Thymus (tissue), 11 donors: ENCODE results near the gene PRELID3B. TPM values are rescaled to one million over a fixed set of nuclear protein-coding genes. Genes with fewer than 3 reads are reported as not detected.
A peak's percentile ranks its signal among the peaks of the same experiment; 100 is the strongest.
"Not testable (repeated sequence)": the region's sequence is repeated elsewhere in the genome, so short reads cannot be mapped to it uniquely, and the experiment has no call there.

Source experiments
- DNase-seq, 9 donors: peaks; one replicate each; pipeline ENCODE4 v3.0.0-alpha.2; 2013; ENCODE audit warnings: low spot score in 9 of 9, low read depth in 6 of 9, missing footprints in 1 of 9
- H3K27ac ChIP-seq, 2 donors: one replicate each; pipeline ENCODE4 v1.5.1; 2013; ENCODE audit warnings: control low read depth in 1 of 2, low read depth in 1 of 2, low read length in 1 of 2, mild to moderate bottlenecking in 1 of 2, moderate library complexity in 1 of 2
- H3K27me3 ChIP-seq, 2 donors: one replicate each; pipeline ENCODE4 v1.5.1; 2013; ENCODE audit warnings: low read length in 1 of 2; ENCODE audit not compliant: control insufficient read depth in 2 of 2, insufficient read depth in 1 of 2
- H3K36me3 ChIP-seq, 2 donors: one replicate each; pipeline ENCODE4 v1.5.1; 2013; ENCODE audit warnings: low read length in 1 of 2, mild to moderate bottlenecking in 1 of 2, moderate library complexity in 1 of 2; ENCODE audit not compliant: control insufficient read depth in 2 of 2, insufficient read depth in 2 of 2
- H3K4me1 ChIP-seq, 2 donors: one replicate each; pipeline ENCODE4 v1.5.1; 2013; ENCODE audit warnings: low read length in 2 of 2; ENCODE audit not compliant: control insufficient read depth in 2 of 2, insufficient read depth in 2 of 2
- H3K4me3 ChIP-seq, 2 donors: one replicate each; pipeline ENCODE4 v1.5.1; 2013; ENCODE audit warnings: low read length in 2 of 2, control low read depth in 1 of 2, mild to moderate bottlenecking in 1 of 2
- H3K9me3 ChIP-seq, 2 donors: one replicate each; pipeline ENCODE4 v1.5.1; 2013; ENCODE audit warnings: low read length in 1 of 2, mild to moderate bottlenecking in 1 of 2; ENCODE audit not compliant: control insufficient read depth in 2 of 2, insufficient read depth in 1 of 2
- WGBS: extraction: QIAGEN DNeasy Blood & Tissue Kit; methylation state at CpG from one replicate; pipeline ENCODE4 v1.1.7; 2013; 5-methylcytosine and 5-hydroxymethylcytosine counted together
- polyA plus RNA-seq: library from polyadenylated mRNA; stranded (reverse); fragments of 200-250 nt; gene quantifications from one replicate; pipeline ENCODE4 v1.2.3, GENCODE V29; 2013
- total RNA-seq: library from RNA; stranded (reverse); fragments of 120-200 nt; gene quantifications from one replicate; pipeline ENCODE4 v1.2.4, GENCODE V29; 2013
- donor health status: healthy.

Gene PRELID3B
- total and polyA plus RNA-seq, 2 donors, result 33.4 to 61.9 TPM

DNA sequence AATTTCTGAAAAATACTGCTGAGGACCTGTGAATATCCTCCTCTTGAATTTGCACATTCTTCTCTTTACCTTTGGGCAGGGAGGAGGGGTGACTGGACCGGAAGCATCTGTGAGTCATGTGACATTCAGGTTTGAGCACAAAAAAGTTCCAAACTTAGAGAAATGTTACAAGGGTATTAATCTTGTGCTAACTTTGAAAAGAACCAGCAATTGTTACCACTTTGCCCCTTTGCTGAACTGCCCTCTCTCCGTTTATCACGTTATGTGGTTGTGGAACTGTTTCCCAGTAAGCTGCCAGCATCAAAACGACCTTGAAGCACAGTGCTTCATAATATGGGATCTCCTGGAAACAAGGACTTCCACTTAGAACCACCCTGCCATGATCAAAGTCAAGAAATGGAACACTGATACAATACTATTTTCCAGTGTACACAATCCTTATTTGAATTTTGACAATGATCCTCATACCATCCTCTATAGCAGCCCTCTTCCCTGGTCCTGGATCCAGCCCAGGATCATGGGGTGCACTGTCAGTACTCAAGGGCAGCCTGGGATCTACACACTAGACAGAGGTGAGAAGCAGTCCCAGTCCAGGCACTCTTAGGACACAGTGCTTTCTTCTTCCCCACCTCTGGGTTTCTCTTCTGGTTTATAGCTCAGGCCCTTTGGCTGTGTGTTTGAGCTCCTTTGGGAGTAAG is 25.6 kb downstream of the PRELID3B start:
- peaks cover 0 to 5% of the 10 kb centered on the region in 2 donors for H3K36me3 ChIP-seq
- peak in 7 of 9 donors; percentile 30 to 77 (median 46) for DNase-seq
- H3K4me3 ChIP-seq, result no peak overlapping the region
- no peaks in the 10 kb centered on the region for H3K9me3 ChIP-seq
- H3K27me3 ChIP-seq, result no peaks in the 10 kb centered on the region
- whole genome bisulfite sequencing, result 5% methylated on average over 4 of the region's 4 CpGs
- peak overlapping the region; percentile 1 to 62 for H3K27ac ChIP-seq
- peaks cover 45 to 48% of the 10 kb centered on the region in 2 donors for H3K4me1 ChIP-seq

GRCh38 chr20:59015812-59016711 is 26.5 kb downstream of the PRELID3B start:
- no peaks in the 10 kb centered on the region for H3K27me3 ChIP-seq
- H3K4me1 ChIP-seq, result peaks cover 45 to 55% of the 10 kb centered on the region in 2 donors
- peaks cover 0 to 5% of the 10 kb centered on the region in 2 donors for H3K36me3 ChIP-seq
- no peak for DNase-seq
- WGBS, result 76% methylated on average over 16 of the region's 16 CpGs
- H3K4me3 ChIP-seq, result no peak overlapping the region
- H3K27ac ChIP-seq, result peak overlapping the region in 1 of 2 donors; percentile 62
- no peaks in the 10 kb centered on the region for H3K9me3 ChIP-seq

GRCh38 chr20:59015411-59015810 is 27.2 kb downstream of the PRELID3B start:
- H3K9me3 ChIP-seq, result no peaks in the 10 kb centered on the region
- no peak overlapping the region for H3K27ac ChIP-seq
- no peak for DNase-seq
- 97% methylated on average over 16 of the region's 16 CpGs for WGBS
- H3K4me3 ChIP-seq, result no peak overlapping the region
- H3K36me3 ChIP-seq, result peaks cover 0 to 5% of the 10 kb centered on the region in 2 donors
- no peaks in the 10 kb centered on the region for H3K27me3 ChIP-seq
- peaks cover 45 to 59% of the 10 kb centered on the region in 2 donors for H3K4me1 ChIP-seq

GRCh38 chr20:59014680-59015389 is 27.8 kb downstream of the PRELID3B start:
- DNase-seq, result no peak
- H3K4me1 ChIP-seq, result peaks cover 45 to 63% of the 10 kb centered on the region in 2 donors
- H3K27ac ChIP-seq, result no peak overlapping the region
- H3K9me3 ChIP-seq, result no peaks in the 10 kb centered on the region
- no peaks in the 10 kb centered on the region for H3K27me3 ChIP-seq
- WGBS, result 76% methylated on average over 17 of the region's 17 CpGs
- peaks cover 0 to 5% of the 10 kb centered on the region in 2 donors for H3K36me3 ChIP-seq
- H3K4me3 ChIP-seq, result no peak overlapping the region

GRCh38 chr20:59013959-59014608 is 28.5 kb downstream of the PRELID3B start:
- Histone ChIP-seq H3K9me3 (no peaks in the 10 kb centered on the region), H3K4me1 (peaks cover 45 to 63% of the 10 kb centered on the region in 2 donors), H3K36me3 (peaks cover 0 to 5% of the 10 kb centered on the region in 2 donors), H3K4me3 (no peak overlapping the region), H3K27ac (no peak overlapping the region), H3K27me3 (peaks cover under 1 to 3% of the 10 kb centered on the region in 2 donors)
- peak in 7 of 9 donors; percentile 27 to 73 (median 49) for DNase-seq
- 30% methylated on average over 13 of the region's 13 CpGs for WGBS

GRCh38 chr20:59013031-59013951 is 29.3 kb downstream of the PRELID3B start:
- H3K4me1 ChIP-seq, result peaks cover 45 to 63% of the 10 kb centered on the region in 2 donors
- 91% methylated on average over 17 of the region's 17 CpGs for whole genome bisulfite sequencing
- DNase-seq, result no peak

GRCh38 chr20:59011874-59012157 is 30.8 kb downstream of the PRELID3B start:
- Histone ChIP-seq H3K27me3 (peaks cover 14 to 21% of the 10 kb centered on the region in 2 donors), H3K4me1 (peaks cover 39 to 51% of the 10 kb centered on the region in 2 donors)
- not testable (repeated sequence) for DNase-seq, H3K36me3 ChIP-seq, H3K4me3 ChIP-seq, H3K27ac ChIP-seq, H3K9me3 ChIP-seq
- 97% methylated on average over 3 of the region's 3 CpGs for WGBS

More at GRCh38 chr20:59013031-59013951, 29.3 kb downstream of the PRELID3B start:
- peaks cover 0 to 5% of the 10 kb centered on the region in 2 donors for H3K36me3 ChIP-seq
- no peak overlapping the region for H3K27ac ChIP-seq
- H3K4me3 ChIP-seq, result no peak overlapping the region
- H3K27me3 ChIP-seq, result peaks cover 7 to 9% of the 10 kb centered on the region in 2 donors
- no peaks in the 10 kb centered on the region for H3K9me3 ChIP-seq
